NCI-H187 (cell line): ENCODE results near the gene USP4.

ENCODE experiments used
- DNase-seq, 2 experiments: peaks; one replicate each; lab custom pipeline; 2025; lab: John Stamatoyannopoulos, UW

USP4 gene

GRCh38 chr3:49296781-49297411, 43.0 kb downstream of the USP4 start:
- DNase-seq = no peak

- no peak for DNase-seq
Measured at GRCh38 chr3:49295489-49296058, 44.3 kb downstream of the USP4 start.

- DNase-seq = no peak
Measured at GRCh38 chr3:49294343-49294742, 45.5 kb downstream of the USP4 start.

GRCh38 chr3:49283997-49284396, 55.9 kb downstream of the USP4 start:
- DNase-seq = no peak

GRCh38 chr3:49279376-49279775, 60.5 kb downstream of the USP4 start:
- DNase-seq = no peak

GRCh38 chr3:49278548-49278947, 61.3 kb downstream of the USP4 start:
- DNase-seq = no peak

- no peak for DNase-seq
Measured at GRCh38 chr3:49277383-49277775, 62.5 kb downstream of the USP4 start.

GRCh38 chr3:49276475-49277382, 63.1 kb downstream of the USP4 start, which contains the start of gene C3orf62:
Gene C3orf62 (minus strand): TSS chr3:49277232. CDS start chr3:49276872, 360 bp downstream.
- DNase-seq = no peak

- DNase-seq = no peak
Measured at GRCh38 chr3:49273825-49274532, 65.9 kb downstream of the USP4 start.

GRCh38 chr3:49271047-49271446, 68.8 kb downstream of the USP4 start:
- no peak for DNase-seq

- no peak for DNase-seq
Measured at GRCh38 chr3:49270156-49270500, 69.7 kb downstream of the USP4 start.

- DNase-seq = no peak
Measured at GRCh38 chr3:49269443-49270155, 70.3 kb downstream of the USP4 start.

GRCh38 chr3:49266410-49267095, 73.3 kb downstream of the USP4 start:
- DNase-seq = no peak

GRCh38 chr3:49265661-49266386, 74.0 kb downstream of the USP4 start:
- DNase-seq = no peak

- DNase-seq = no peak
Measured at GRCh38 chr3:49263159-49263889, 76.5 kb downstream of the USP4 start.

GRCh38 chr3:49260806-49261324, 79.0 kb downstream of the USP4 start:
- no peak for DNase-seq

GRCh38 chr3:49257187-49257586, 82.7 kb downstream of the USP4 start:
- DNase-seq = no peak

GRCh38 chr3:49255718-49256511, 83.9 kb downstream of the USP4 start:
- DNase-seq = no peak

GRCh38 chr3:49255112-49255511, 84.7 kb downstream of the USP4 start:
- DNase-seq = no peak
